GM21515 (cell line): Measurements from ENCODE around the gene FEZF1.
"Not testable (repeated sequence)": the region's sequence is repeated elsewhere in the genome, so short reads cannot be mapped to it uniquely, and the experiment has no call there.

ENCODE experiments used
- ATAC-seq: cut with Tn5 transposase; IDR thresholded peaks from one replicate; pipeline ENCODE4 v1.9.1; 2021; ENCODE audit not compliant: unreplicated experiment

FEZF1 gene

GRCh38 chr7:122309421-122309820 is 4.9 kb upstream of the FEZF1 start:
- ATAC-seq, result no peak

- no peak for ATAC-seq
These were observed 2.7 kb upstream of the FEZF1 start for GRCh38 chr7:122307228-122307621.

DNA sequence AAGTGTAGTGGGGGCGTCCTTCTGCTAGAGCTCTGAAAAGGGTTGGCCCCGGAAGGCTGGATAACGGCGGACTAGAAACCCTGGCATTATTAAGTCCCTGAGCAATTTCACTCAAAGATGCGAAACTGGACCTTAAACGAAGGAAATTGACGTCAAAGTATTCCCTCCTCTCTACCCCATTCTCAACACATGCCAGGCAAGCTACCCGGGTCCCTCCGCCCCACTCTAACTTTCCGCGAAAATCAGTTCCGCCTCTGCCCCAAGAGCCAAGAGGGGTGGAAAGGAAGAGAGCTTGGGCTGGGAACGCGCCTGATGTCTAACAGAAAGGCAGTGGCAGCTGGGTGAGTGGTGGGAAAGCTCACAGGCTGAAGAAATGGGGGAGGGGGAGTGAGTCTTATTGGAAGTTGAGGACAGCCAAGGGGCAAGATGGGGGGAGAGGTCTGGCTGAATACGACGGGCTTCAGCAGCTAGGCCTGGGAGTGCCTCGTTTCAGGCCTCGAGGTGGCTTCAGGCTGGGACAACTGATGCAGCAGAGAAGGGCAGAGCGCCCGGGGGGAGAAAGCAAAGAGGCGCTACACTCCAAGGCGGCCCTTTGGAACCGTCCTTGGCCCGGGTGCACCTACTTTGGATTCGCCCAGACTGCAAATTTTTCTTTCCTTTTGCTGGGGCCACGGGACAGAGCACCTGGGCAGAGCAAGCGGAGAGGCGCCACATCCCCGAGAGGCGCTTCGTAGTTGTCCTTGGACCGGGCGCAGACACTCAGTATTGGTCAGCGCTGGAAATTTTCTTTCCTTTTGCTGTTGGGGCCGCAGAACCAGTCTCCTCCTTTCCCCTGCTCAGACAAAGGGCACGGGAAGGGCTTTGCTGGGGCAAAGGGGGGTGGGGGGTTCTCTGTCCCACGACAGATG is 2.0 kb upstream of the FEZF1 start:
- no peak for ATAC-seq

GRCh38 chr7:122305475-122306319 is 1.1 kb upstream of the FEZF1 start:
- ATAC-seq, result no peak

DNA sequence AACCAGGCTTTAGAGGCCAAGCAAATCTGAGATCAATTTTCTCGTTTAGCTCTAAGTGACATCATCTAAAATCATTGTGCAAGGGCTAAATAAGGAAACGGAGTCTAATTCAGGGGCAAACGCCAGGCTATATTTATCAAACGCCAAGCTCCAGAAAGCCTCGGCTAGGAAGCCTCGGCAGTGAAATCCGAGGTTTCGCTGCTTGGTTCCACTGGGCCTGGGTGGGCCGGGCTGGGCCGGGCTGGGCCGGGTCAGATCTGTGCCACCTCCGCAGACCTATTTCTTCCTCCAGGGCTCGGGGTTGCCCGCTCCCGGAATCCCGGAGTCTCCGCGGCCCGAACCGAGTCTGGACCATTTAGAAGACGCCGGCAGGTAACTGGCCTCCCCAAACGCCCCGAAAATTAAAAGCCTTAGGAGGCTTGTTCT is 459 bp upstream of the FEZF1 start:
- ATAC-seq, result no peak

GRCh38 chr7:122303531-122304318 is 825 bp downstream of the FEZF1 start:
- ATAC-seq, result no peak

DNA sequence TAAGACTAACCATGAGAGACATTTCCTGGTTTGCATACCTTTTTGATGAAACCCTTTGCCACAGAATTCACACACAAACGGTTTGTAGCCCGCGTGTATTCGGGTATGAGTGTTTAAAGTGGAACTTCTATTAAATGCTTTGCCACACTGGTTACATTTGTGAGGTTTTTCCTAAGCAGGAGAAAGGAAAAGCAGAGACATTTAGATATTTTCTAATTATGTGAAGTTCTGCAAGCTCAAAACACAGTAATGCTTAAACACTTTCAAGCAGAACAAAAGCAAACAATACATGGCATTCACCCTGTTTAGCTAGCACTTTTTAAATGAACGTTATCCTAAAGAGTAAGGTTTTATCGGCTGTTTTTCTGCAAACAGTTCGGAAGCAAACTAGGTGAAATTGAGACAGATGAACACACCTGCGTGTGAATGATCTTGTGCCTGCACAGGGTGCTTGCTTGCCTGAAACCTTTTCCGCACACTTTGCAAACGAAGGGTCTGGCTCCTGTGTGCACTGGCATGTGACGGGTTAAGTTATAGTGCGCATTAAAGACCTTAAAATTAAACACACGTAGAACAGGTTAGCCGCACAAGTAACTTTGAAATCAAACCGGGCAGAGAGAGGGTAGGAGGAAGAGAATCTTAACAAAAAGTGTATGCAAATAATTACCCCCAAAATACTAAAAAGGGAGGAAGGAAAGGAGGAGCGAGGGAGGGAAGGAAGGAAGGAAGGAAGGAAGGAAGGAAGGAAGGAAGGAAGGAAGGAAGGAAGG is 1.6 kb downstream of the FEZF1 start:
- no peak for ATAC-seq

DNA sequence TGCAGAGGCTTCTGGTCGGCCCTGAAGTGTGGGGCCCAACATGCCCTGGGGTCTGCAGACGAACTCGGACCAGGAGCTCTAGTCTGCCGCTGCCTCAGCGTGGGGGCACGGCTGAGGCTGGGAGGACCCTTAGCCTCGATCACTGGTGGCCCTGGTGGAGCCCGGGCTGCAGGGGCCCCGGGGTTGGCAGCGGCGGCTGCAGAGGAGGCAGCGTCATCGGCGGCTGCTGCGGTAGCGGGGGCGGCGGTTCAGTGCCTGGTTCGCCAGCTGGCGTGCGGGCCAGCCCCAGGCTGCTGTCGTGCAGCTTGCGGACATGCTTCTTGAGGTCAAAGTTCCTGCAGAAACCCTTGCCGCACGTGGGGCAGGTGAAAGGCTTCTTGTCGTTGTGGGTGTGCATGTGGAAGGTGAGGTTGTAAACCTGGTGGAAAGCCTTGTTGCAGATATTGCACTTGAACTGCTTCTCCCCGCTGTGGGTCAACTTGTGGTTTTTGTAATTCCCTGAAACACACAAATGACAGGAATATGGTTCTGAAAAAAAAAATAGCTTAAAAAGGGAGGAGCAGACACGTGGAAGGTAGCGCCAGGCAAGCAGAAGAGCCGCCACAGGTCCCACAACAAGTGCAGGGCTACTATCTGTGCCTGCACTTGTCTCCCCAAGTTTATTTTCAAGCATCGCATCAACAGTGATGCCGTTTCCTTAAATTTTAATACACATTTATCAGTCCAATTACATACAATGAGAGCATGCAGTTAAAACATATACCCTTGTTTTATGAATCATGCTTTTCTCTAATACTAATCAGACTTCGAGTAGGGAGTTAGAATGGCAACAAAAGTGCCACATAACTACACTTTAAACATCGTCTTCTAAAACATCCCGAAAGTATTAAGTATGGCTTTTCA is 2.4 kb downstream of the FEZF1 start:
- ATAC-seq, result no peak

GRCh38 chr7:122300956-122301833 is 3.4 kb downstream of the FEZF1 start:
- ATAC-seq, result no peak

DNA sequence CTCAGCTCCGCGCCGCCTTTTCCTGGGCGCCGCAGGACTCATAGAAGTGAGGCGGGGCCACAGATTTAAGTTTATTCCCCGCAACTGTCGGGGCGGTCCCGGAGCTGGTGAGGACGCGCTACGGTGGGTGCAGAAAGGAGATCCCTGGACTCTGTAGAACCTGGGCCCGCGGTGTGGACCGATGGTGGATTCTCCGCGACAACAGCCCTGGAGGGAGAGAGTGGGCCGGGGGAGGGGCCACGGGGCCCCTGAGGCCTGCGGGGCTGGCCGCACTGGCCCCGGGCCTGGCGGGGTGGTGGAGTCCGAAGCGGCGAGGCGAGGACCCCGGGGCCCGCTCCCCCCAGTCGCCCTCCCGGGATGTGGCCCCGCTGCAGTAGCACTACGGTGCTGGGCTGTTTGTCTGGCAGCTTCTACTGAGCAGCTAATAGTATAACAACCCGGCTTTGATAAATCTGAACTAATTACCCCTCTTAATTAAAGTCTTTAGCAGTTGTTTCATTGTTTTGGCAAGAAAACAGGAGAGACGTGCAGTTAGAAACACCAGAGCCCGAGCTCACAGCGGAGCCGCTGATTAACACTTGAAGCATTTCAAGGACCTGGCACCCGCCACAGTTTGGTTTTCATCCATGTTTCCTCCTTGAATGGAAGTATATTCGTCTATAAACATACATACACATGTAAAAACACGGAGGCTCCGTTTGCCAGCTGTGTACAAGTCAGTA is 4.2 kb downstream of the FEZF1 start:
- ATAC-seq, result no peak

DNA sequence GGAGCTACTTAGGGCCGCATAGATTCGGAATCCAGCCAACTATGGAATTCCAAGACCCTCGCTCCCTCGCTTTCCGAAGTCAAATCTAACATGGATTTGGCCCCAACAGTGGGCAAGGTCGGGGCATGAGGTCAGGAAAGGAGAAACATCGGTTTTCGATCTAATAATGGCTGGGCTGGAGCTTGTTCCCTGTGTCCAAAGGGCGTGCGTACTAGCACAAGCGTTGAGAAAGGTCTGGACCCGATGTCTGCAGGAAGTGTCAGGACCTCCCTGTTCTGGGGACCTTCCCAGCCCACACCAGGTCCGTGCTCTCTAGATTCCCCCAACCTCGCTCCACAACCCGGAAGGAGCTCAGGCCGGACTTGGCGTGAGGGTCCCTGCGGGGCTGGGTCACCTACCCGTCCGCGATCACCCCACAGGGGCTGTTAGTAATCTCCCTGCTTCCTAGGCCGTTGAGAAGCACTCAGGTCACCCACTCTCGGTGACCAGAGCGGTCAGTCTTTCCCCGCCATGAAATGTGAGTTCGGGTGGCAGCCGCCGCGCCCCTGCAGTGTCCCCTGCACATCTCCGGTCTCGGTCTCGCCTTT is 4.8 kb downstream of the FEZF1 start:
- no peak for ATAC-seq

DNA sequence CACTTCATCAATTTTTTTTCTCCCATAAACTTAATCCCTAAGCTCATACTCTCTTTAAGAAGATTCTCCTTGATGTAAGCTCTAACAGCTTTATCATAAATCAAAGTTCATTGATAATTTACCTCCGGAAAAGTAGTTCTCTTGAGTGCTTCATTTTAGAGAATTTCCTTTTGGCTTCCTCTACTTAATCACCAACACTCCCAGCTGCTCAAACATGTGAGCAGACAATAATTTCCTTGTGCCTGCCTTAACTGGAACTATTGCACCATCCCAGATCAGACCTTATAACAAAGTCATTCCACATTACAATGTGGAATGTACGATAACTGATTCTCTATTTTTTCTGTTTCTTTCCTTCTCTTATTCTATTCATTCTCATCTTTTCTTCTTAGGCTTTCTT is 5.9 kb downstream of the FEZF1 start:
- ATAC-seq, result no peak

DNA sequence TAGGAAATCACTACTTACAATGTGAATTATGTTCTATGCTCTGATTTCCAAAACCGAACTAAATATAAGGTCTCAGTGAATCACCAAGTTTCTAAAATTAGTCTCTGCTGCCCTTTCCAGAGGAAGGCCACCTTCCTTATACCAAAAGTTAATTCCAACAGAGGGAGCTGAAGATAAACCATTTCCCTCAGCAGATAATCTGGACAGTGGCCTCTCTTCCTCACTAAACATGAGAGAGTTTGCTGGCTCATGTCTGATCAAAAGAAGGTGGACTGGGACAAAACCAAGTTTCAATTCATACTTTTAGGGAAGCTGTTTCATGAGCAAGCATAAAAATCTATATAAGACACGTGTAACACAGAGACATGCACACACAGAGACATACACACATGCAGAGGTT is 6.4 kb downstream of the FEZF1 start:
- no peak for ATAC-seq

DNA sequence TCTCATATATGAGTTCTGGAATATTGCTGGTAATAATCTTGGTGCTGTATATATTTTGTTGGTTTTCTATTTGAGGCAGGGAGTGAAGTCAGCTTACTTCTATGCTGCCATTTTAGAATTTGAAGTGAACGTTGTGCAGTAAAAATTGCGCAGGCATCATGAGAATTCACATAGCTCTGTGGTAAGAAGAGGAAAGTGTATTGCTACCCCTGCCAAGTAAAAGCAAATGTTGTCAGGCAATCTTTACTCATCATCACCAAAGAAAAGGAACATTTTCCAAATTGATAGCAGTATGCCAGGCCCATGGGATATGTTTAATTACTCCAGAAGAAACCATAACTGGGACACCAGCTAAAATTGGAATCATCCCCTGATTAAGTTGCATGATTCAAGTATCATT is 13.4 kb downstream of the FEZF1 start:
- ATAC-seq, result no peak

DNA sequence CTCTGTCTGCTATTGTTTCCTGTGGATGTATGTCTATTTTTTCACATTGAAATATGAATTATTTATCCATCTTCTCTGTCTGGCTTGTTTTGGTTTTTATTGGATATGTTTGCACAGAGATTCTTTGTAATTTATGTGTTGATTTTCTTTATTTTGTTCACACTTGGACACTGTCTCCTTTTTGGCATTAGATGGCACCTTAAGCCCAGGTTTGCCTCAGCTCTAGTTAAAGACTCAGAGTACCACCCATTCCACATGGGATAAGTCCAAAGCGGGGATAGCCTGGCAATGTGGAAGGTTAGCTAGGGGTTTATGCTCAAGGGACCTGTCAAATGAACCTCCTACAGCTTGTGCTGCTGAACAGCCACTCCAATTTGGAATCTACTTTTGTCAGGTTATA is 14.1 kb downstream of the FEZF1 start:
- ATAC-seq, result no peak

GRCh38 chr7:122289426-122289825 is 15.1 kb downstream of the FEZF1 start:
- ATAC-seq, result no peak

- not testable (repeated sequence) for ATAC-seq
These were observed 19.9 kb downstream of the FEZF1 start for GRCh38 chr7:122284608-122285007.
